Endothelial cell of umbilical vein (primary cell): ENCODE results near the gene MYO5B. TPM values are rescaled to one million over a fixed set of nuclear protein-coding genes. Genes with fewer than 3 reads are reported as not detected.

Experiments used
- BruUV-seq: library from RNA; stranded (reverse); fragments of 400-500 nt; replicated peaks from 2 replicates; lab custom pipeline; 2021; lab: Mats Ljungman, UMichigan
- CTCF ChIA-PET: fragments of 300-600, 350-600 bp; sonication (Branson Sonifier 250); formaldehyde crosslinking; loops from one replicate; lab custom pipeline; 2021; ENCODE audit warnings: antibody characterized with exemption, inconsistent platforms; lab: Charles Lee
- POLR2A ChIA-PET: fragments of 300-600, 350-600 bp; sonication (Branson Sonifier 250); formaldehyde crosslinking; loops from one replicate; lab custom pipeline; 2021; ENCODE audit warnings: antibody characterized with exemption, inconsistent platforms; lab: Charles Lee
- DNase-seq: peaks from one replicate; pipeline ENCODE4 v3.0.0-alpha.2; 2011; ENCODE audit warnings: low read depth, low spot score
- FAIRE-seq: peaks from 2 replicates; lab custom pipeline; 2011; peaks lifted over from hg19 to GRCh38; lab: Jason Lieb, UNC
- H2AFZ ChIP-seq: 2 replicates; pipeline ENCODE4 v1.6.0; 2012; ENCODE audit warnings: low read depth, low read length, control low read depth, inconsistent platforms
- H3K27ac ChIP-seq: 2 replicates; pipeline ENCODE4 v1.5.1; 2011; ENCODE audit warnings: low read depth, mild to moderate bottlenecking, control low read depth, low read length, moderate library complexity; ENCODE audit not compliant: insufficient read depth
- H3K27me3 ChIP-seq, 2 experiments: 2 replicates each; pipeline versions ENCODE4 v1.6.0 to v1.6.1; 2011; ENCODE audit warnings: low read length in 2 of 2, mixed read lengths in 1 of 2; ENCODE audit not compliant: control insufficient read depth in 2 of 2, insufficient read depth in 2 of 2
- H3K36me3 ChIP-seq, 2 experiments: 2 replicates in 1 of 2; 3 replicates in 1 of 2; pipeline ENCODE4 v1.5.1; 2011; ENCODE audit warnings: low read length in 2 of 2, mild to moderate bottlenecking in 1 of 2, moderate library complexity in 1 of 2; ENCODE audit not compliant: control insufficient read depth in 2 of 2, insufficient read depth in 2 of 2; ENCODE audit errors: extremely low read depth in 1 of 2
- H3K4me1 ChIP-seq: 3 replicates; pipeline ENCODE4 v1.5.1; 2011; ENCODE audit warnings: mild to moderate bottlenecking, low read length; ENCODE audit not compliant: control insufficient read depth, insufficient read depth; ENCODE audit errors: extremely low read depth
- H3K4me2 ChIP-seq: 2 replicates; pipeline ENCODE4 v1.6.1; 2011; ENCODE audit warnings: low read length, control low read depth, mixed read lengths; ENCODE audit not compliant: insufficient read depth
- H3K4me3 ChIP-seq, 3 experiments: fragments of 200-600 bp in 1 of 3; sonication (generic), shearing (Covaris generic) in 1 of 3; replicated peaks in 1 of 3; 2 replicates each; pipeline ENCODE4 v1.5.1; 2011 to 2016; ENCODE audit warnings: control low read depth in 3 of 3, low read length in 3 of 3, mild to moderate bottlenecking in 2 of 3, inconsistent platforms in 1 of 3, low read depth in 1 of 3, moderate library complexity in 1 of 3; ENCODE audit not compliant: insufficient read depth in 1 of 3
- H3K79me2 ChIP-seq: 2 replicates; pipeline ENCODE4 v1.6.0; 2012; ENCODE audit warnings: low read length, inconsistent platforms; ENCODE audit not compliant: control insufficient read depth, insufficient read depth
- H3K9ac ChIP-seq: replicated peaks from 2 replicates; pipeline ENCODE3; 2011; ENCODE audit warnings: low read length, control low read depth; ENCODE audit not compliant: insufficient read depth; ENCODE audit errors: extremely low read depth
- H3K9me1 ChIP-seq: replicated peaks from 3 replicates; pipeline ENCODE4 v1.6.0; 2011; ENCODE audit warnings: mild to moderate bottlenecking, low read length; ENCODE audit not compliant: control insufficient read depth, insufficient read depth; ENCODE audit errors: extremely low read depth
- H3K9me3 ChIP-seq: replicated peaks from 2 replicates; pipeline ENCODE4 v1.5.1; 2012; ENCODE audit warnings: low read length, inconsistent platforms; ENCODE audit not compliant: control insufficient read depth, insufficient read depth
- H4K20me1 ChIP-seq: replicated peaks from 2 replicates; pipeline ENCODE3; 2011; ENCODE audit warnings: mild to moderate bottlenecking, low read length; ENCODE audit not compliant: control insufficient read depth, insufficient read depth; ENCODE audit errors: extremely low read depth
- EZH2 ChIP-seq: IDR thresholded peaks from 2 replicates; pipeline ENCODE4 v1.6.1; 2012; ENCODE audit warnings: borderline replicate concordance, low read depth, mild to moderate bottlenecking, moderate library complexity, low read length, inconsistent platforms; ENCODE audit not compliant: severe bottlenecking
- FOS ChIP-seq: IDR thresholded peaks from 2 replicates; pipeline ENCODE4 v1.6.1; 2011; ENCODE audit warnings: mild to moderate bottlenecking, low read length, moderate library complexity, borderline replicate concordance; ENCODE audit not compliant: insufficient read depth
- GATA2 ChIP-seq: IDR thresholded peaks from 2 replicates; pipeline ENCODE4 v1.7.0; 2011; ENCODE audit warnings: low read depth, mild to moderate bottlenecking, moderate library complexity, mixed read lengths, low read length; ENCODE audit not compliant: insufficient read length, insufficient read depth
- JUN ChIP-seq: IDR thresholded peaks from 2 replicates; pipeline ENCODE4 v1.6.1; 2011; ENCODE audit warnings: borderline replicate concordance, low read depth; ENCODE audit not compliant: insufficient read length, insufficient read depth
- MYC ChIP-seq: IDR thresholded peaks from one replicate; pipeline ENCODE4 v1.6.1; 2011; ENCODE audit warnings: mild to moderate bottlenecking, low read depth, low read length
- POLR2A ChIP-seq: IDR thresholded peaks from 2 replicates; pipeline ENCODE4 v1.6.1; 2012; ENCODE audit warnings: low read depth, mild to moderate bottlenecking, control low read depth, low read length
- POLR2AphosphoS5 ChIP-seq: IDR thresholded peaks from 2 replicates; pipeline ENCODE4 v1.6.1; 2012; ENCODE audit warnings: low read depth, mild to moderate bottlenecking, control low read depth, low read length, moderate library complexity; ENCODE audit not compliant: insufficient read depth
- dilution Hi-C: fragments of 300-500 bp; cut with MboI; formaldehyde crosslinking; loops from one replicate; pipeline ENCODE4 v1.15.0; 2019; ENCODE audit warnings: low sequenced_read_pairs; ENCODE audit not compliant: extremely low pct_ligation_motif_present
- intact Hi-C: fragments of 100-400 bp; cut with micrococcal nuclease; formaldehyde crosslinking; loops from one replicate; pipeline ENCODE4 v1.10.0; 2022
- polyA plus RNA-seq, 4 experiments: library from polyadenylated mRNA; depleted of rRNA in 3 of 4; stranded (reverse) in 3 of 4; unstranded in 1 of 4; fragments of >200 nt; gene quantifications; 2 replicates each; pipeline versions ENCODE4 v1.2.1 to v1.2.3, GENCODE V29; 2011 to 2012; ENCODE audit warnings: missing spikeins in 1 of 4
- total RNA-seq: library from RNA; stranded (reverse); gene quantifications from 2 replicates; pipeline ENCODE4 v1.2.3, GENCODE V29; 2021
- TF ChIP-seq, protein P1 (sequence below): IDR thresholded peaks from 2 replicates; pipeline ENCODE4 v1.6.1; 2011; ENCODE audit not compliant: insufficient read depth, insufficient read length
- TF ChIP-seq, protein P2 (sequence below), 2 donors: IDR thresholded peaks; 1 replicate in 1 of 2; 2 replicates in 1 of 2; pipeline ENCODE4 v1.5.1; 2011; ENCODE audit warnings: low read length in 2 of 2, mild to moderate bottlenecking in 2 of 2, moderate library complexity in 2 of 2, control low read depth in 1 of 2, inconsistent platforms in 1 of 2, low read depth in 1 of 2; ENCODE audit not compliant: insufficient read depth in 1 of 2; ENCODE audit errors: extremely low read depth in 1 of 2

MYO5B gene
- total and polyA plus RNA-seq, 2 donors (not counting 3 experiments of a cell fraction or from before 2014, with no cell fraction given), result 0.54 to 1.1 TPM

DNA sequence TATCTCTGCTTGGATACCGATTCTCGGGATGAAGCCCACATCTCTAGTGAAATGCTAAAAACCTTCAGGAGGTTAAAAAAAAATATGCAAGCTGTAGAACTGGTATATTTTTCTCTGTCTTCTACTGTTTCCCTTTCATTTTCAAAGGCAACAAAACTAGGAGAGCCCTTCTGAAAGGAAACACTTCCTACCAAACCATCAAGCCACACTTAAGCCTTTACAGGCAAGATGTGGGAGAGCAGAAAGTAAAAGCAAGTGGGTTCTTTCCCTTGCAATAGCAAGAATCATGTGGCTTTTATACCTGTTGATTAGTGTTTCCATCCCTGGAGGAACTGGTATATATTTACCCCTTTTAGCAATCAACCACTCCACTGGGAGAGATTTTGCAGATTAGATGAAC is 233.7 kb downstream of the MYO5B start:
- FAIRE-seq, result no peak
- dilution Hi-C loops, result no loop called here
- H3K9me1 ChIP-seq, result no peaks in the 10 kb centered on the region

More for the DNA sequence above, 233.7 kb downstream of the MYO5B start:
- Histone ChIP-seq H3K36me3 (no peaks in the 10 kb centered on the region), H3K9ac (no peak overlapping the region), H3K4me3 (no peak overlapping the region), H3K27me3 (no peaks in the 10 kb centered on the region), H3K4me1 (no peaks in the 10 kb centered on the region), H3K4me2 (no peak overlapping the region), H4K20me1 (no peaks in the 10 kb centered on the region), H2AFZ (no peak overlapping the region), H3K9me3 (no peaks in the 10 kb centered on the region), H3K79me2 (no peaks in the 10 kb centered on the region), H3K27ac (no peak overlapping the region)
- ChIA-PET POLR2A (no interaction called here), CTCF (interaction anchor here (0.6 kb wide), 1 partner anchor 335 kb away, joined by 4 read pairs; no protein-coding TSS in a partner anchor)
- intact Hi-C loops, result no loop called here
- no TSS peak for BruUV-seq
- TF ChIP-seq MYC (no peak), POLR2AphosphoS5 (no peak), EZH2 (no peak), JUN (no peak), FOS (no peak), POLR2A (no peak), GATA2 (no peak)
- TF ChIP-seq, protein P1, sequence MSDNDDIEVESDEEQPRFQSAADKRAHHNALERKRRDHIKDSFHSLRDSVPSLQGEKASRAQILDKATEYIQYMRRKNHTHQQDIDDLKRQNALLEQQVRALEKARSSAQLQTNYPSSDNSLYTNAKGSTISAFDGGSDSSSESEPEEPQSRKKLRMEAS, result no peak
- TF ChIP-seq, protein P2, sequence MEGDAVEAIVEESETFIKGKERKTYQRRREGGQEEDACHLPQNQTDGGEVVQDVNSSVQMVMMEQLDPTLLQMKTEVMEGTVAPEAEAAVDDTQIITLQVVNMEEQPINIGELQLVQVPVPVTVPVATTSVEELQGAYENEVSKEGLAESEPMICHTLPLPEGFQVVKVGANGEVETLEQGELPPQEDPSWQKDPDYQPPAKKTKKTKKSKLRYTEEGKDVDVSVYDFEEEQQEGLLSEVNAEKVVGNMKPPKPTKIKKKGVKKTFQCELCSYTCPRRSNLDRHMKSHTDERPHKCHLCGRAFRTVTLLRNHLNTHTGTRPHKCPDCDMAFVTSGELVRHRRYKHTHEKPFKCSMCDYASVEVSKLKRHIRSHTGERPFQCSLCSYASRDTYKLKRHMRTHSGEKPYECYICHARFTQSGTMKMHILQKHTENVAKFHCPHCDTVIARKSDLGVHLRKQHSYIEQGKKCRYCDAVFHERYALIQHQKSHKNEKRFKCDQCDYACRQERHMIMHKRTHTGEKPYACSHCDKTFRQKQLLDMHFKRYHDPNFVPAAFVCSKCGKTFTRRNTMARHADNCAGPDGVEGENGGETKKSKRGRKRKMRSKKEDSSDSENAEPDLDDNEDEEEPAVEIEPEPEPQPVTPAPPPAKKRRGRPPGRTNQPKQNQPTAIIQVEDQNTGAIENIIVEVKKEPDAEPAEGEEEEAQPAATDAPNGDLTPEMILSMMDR (IDR thresholded peaks at IDR 0.05; ENCODE audit: extremely low read depth in 1 of 2, insufficient read depth in 1 of 2, low read depth in 1 of 2, low read length in 2 of 2), result no peak
- no peak for DNase-seq
